GM04503 (cell line): Measurements from ENCODE around the gene KTI12.
A peak's percentile ranks its signal among the peaks of the same experiment; 100 is the strongest.
"Not testable (repeated sequence)": the region's sequence is repeated elsewhere in the genome, so short reads cannot be mapped to it uniquely, and the experiment has no call there.

Experiments used
- DNase-seq: peaks from one replicate; pipeline ENCODE4 v3.0.0-alpha.2; 2012; ENCODE audit warnings: low read depth

KTI12 gene

GRCh38 chr1:52037909-52038308 is 4.3 kb upstream of the KTI12 start:
- no peak for DNase-seq

- no peak for DNase-seq
Observed at GRCh38 chr1:52037402-52037814, 3.8 kb upstream of the KTI12 start.

GRCh38 chr1:52034050-52034384 is 407 bp upstream of the KTI12 start:
- no peak for DNase-seq

GRCh38 chr1:52032785-52033131 is 852 bp downstream of the KTI12 start:
- no peak for DNase-seq

GRCh38 chr1:52032124-52032784 is 1.4 kb downstream of the KTI12 start:
- no peak for DNase-seq

- DNase-seq, result not testable (repeated sequence)
Observed at GRCh38 chr1:52028839-52029238, 4.8 kb downstream of the KTI12 start.

GRCh38 chr1:52028328-52028727 is 5.3 kb downstream of the KTI12 start:
- DNase-seq, result no peak

GRCh38 chr1:52026278-52026677 is 7.3 kb downstream of the KTI12 start:
- no peak for DNase-seq

- no peak for DNase-seq
Observed at GRCh38 chr1:52022133-52022532, 11.5 kb downstream of the KTI12 start.

- DNase-seq, result no peak
Observed at GRCh38 chr1:52008071-52008809, 25.4 kb downstream of the KTI12 start.

GRCh38 chr1:52007215-52008002 is 26.2 kb downstream of the KTI12 start:
- no peak for DNase-seq

- DNase-seq, result not testable (repeated sequence)
Observed at GRCh38 chr1:52006081-52006553, 27.5 kb downstream of the KTI12 start.

- peak; percentile 81 for DNase-seq
Observed at GRCh38 chr1:52005548-52005947, 28.1 kb downstream of the KTI12 start.

- DNase-seq, result no peak
Observed at GRCh38 chr1:52003877-52004276, 29.7 kb downstream of the KTI12 start.

- peak; percentile 64 for DNase-seq
Observed at GRCh38 chr1:52002038-52002917, 31.3 kb downstream of the KTI12 start.

GRCh38 chr1:51998701-51999100 is 34.9 kb downstream of the KTI12 start:
- DNase-seq, result no peak

- DNase-seq, result no peak
Observed at GRCh38 chr1:51997974-51998382, 35.6 kb downstream of the KTI12 start.

- DNase-seq, result no peak
Observed at GRCh38 chr1:51990478-51990965, 43.1 kb downstream of the KTI12 start, which contains the start of gene RAB3B. TSS of gene RAB3B (minus strand) at chr1:51990700. CDS start at chr1:51977117, 13,583 bp downstream.

- DNase-seq, result no peak
Observed at GRCh38 chr1:51989582-51990477, 43.8 kb downstream of the KTI12 start.

GRCh38 chr1:51988254-51988653 is 45.4 kb downstream of the KTI12 start:
- no peak for DNase-seq

GRCh38 chr1:51986718-51987117 is 46.9 kb downstream of the KTI12 start:
- no peak for DNase-seq
